ENCODE results near the gene CTSZ. TPM values are rescaled to one million over a fixed set of nuclear protein-coding genes. Genes with fewer than 3 reads are reported as not detected.

The CTSZ gene
- total RNA-seq, 1 experiment from 2014 or later = 37.6 TPM

- Histone ChIP-seq H3K56ac (ENCODE audit: insufficient read length, low read depth, low read length) (no peak overlapping the region), H3K14ac (ENCODE audit: insufficient read depth, low read length) (no peak overlapping the region), H4K91ac (ENCODE audit: insufficient read length, low read depth, low read length) (no peak overlapping the region), H3K9me3 (ENCODE audit: control insufficient read depth, low read depth, low read length) (no peaks in the 10 kb centered on the region), H2BK12ac (ENCODE audit: insufficient read length, low read depth, low read length) (no peak overlapping the region), H3T11ph (ENCODE audit: low read length) (no peak overlapping the region), H3K23ac (ENCODE audit: insufficient read length, low read depth, low read length) (no peak overlapping the region), H3K79me1 (ENCODE audit: insufficient read depth, low read depth, low read length, poor library complexity, severe bottlenecking) (peaks cover 4% of the 10 kb centered on the region), H4K20me1 (ENCODE audit: control insufficient read depth, insufficient read depth, insufficient read length) (no peaks in the 10 kb centered on the region), H2AK5ac (ENCODE audit: insufficient read length, low read length) (no peak overlapping the region), H3K27me3 (ENCODE audit: insufficient read depth, low read length) (no peaks in the 10 kb centered on the region), H4K5ac (ENCODE audit: insufficient read length, low read depth, low read length) (no peak overlapping the region), H4K8ac (replicated peaks; ENCODE audit: insufficient read length, low read depth, low read length) (no peak overlapping the region), H2BK5ac (ENCODE audit: insufficient read length, low read length) (no peak overlapping the region), H2BK15ac (ENCODE audit: low read depth, low read length) (no peak overlapping the region), H3K23me2 (ENCODE audit: insufficient read length, low read depth, low read length, poor library complexity, severe bottlenecking) (peaks cover under 1% of the 10 kb centered on the region), H2BK120ac (ENCODE audit: low read depth, low read length, poor library complexity, severe bottlenecking) (no peak overlapping the region), H3K9ac (ENCODE audit: extremely low read depth, insufficient read length, low read length) (no peak overlapping the region), H3K4me1 (ENCODE audit: insufficient read depth, low read length) (no peaks in the 10 kb centered on the region; the same call in 1 of the 2 replicates), H2AFZ (ENCODE audit: low read length) (no peak overlapping the region), H3K4ac (ENCODE audit: low read depth, low read length) (no peak overlapping the region), H3K4me2 (ENCODE audit: insufficient read depth, insufficient read length, low read length) (no peak overlapping the region), H3K79me2 (ENCODE audit: insufficient read depth, low read length) (peaks cover 7% of the 10 kb centered on the region; the same call in 1 of the 2 replicates), H3K18ac (ENCODE audit: insufficient read length, low read depth, low read length) (no peak overlapping the region), H2BK20ac (ENCODE audit: low read depth, low read length, poor library complexity, severe bottlenecking) (no peak overlapping the region), H3K27ac (ENCODE audit: insufficient read length, low read depth, low read length) (no peak overlapping the region)
- Mint-ChIP-seq H3K27me3 (ENCODE audit: low read depth) (no peaks in the 10 kb centered on the region), H3K9me3 (no peaks in the 10 kb centered on the region), H3K4me1 (peaks cover 18% of the 10 kb centered on the region in 2 experiments), H3K27ac (no peak overlapping the region), H3K4me3 (no peak overlapping the region), H3K36me3 (ENCODE audit: insufficient read depth in 1 of 3, low read depth in 3 of 3) (peaks cover 32 to 70% (median 66%) of the 10 kb centered on the region in 3 experiments)
- no peak for DNase-seq
- TF ChIP-seq, protein P1, sequence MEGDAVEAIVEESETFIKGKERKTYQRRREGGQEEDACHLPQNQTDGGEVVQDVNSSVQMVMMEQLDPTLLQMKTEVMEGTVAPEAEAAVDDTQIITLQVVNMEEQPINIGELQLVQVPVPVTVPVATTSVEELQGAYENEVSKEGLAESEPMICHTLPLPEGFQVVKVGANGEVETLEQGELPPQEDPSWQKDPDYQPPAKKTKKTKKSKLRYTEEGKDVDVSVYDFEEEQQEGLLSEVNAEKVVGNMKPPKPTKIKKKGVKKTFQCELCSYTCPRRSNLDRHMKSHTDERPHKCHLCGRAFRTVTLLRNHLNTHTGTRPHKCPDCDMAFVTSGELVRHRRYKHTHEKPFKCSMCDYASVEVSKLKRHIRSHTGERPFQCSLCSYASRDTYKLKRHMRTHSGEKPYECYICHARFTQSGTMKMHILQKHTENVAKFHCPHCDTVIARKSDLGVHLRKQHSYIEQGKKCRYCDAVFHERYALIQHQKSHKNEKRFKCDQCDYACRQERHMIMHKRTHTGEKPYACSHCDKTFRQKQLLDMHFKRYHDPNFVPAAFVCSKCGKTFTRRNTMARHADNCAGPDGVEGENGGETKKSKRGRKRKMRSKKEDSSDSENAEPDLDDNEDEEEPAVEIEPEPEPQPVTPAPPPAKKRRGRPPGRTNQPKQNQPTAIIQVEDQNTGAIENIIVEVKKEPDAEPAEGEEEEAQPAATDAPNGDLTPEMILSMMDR (conservative IDR thresholded peaks at IDR 0.05) = no peak
- no CpG with 5 or more reads among the region's 8 CpGs for WGBS (ENCODE audit: extremely low coverage, insufficient read length, low lambda C conversion rate)
Observed at GRCh38 chr20:58986968-58987517, 20.0 kb downstream of the CTSZ start.

Measured in H9 (cell line).